HG03139 (cell line): ENCODE measurements around the gene ALDH1A2.

ENCODE experiments used
- ATAC-seq: cut with Tn5 transposase; IDR thresholded peaks from one replicate; pipeline ENCODE4 v1.9.1; 2021; ENCODE audit not compliant: unreplicated experiment

ALDH1A2 gene

GRCh38 chr15:57910672-57911071 lies 154.8 kb downstream of the ALDH1A2 start:
- no peak for ATAC-seq

GRCh38 chr15:57909388-57909787 lies 156.1 kb downstream of the ALDH1A2 start:
- ATAC-seq = no peak

DNA sequence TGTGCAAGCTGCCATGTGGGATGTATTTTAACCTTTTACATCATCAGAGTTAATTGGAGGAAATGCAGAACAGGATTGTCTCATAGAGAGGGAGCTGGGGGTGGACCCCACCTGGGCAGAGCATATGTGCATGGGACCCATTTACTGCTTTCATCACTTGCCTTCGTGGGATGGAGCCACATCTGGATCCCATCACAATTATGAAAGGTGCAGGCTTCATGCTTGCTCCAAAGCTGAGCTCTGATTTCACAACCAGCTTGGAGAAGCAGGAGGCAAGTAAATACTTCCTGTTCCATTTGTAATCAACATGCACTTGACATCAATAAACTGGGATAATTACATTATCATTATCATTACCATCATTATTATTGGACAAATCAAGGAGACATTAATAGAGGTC lies 161.9 kb downstream of the ALDH1A2 start:
- no peak for ATAC-seq
